ENCODE data around the gene DOCK1. TPM values are rescaled to one million over a fixed set of nuclear protein-coding genes. Genes with fewer than 3 reads are reported as not detected.

Gene DOCK1
- polyA plus RNA-seq, 1 of the 3 experiments (the other 2 are of a cell fraction): 15.5 TPM

DNA sequence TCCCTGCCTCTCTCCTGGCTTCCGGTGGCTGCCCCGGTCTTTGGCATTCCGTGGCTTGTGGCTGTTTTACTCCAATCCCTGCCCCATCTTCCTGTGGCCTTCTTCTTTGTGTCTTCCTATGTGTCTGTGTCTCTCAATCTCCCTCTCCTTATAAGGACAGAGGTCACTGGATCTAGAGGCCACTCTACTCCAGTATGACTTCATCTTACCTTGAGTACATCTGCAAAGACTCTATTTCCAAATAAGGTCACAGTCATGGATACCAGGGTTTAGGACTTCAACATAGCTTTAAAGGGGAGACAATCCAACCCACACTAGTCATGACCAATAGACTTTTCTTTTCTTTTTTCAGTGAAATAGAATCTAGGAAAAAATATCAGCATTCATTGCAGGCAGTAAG lies 444.5 kb downstream of the DOCK1 start:
- H3K36me3 ChIP-seq (replicated peaks in 1 of 2; ENCODE audit: control insufficient read depth in 1 of 2, insufficient read depth in 2 of 2, low read length in 1 of 2): peaks cover 2 to 9% of the 10 kb centered on the region in 2 experiments
- H3K9me2 ChIP-seq: no peaks in the 10 kb centered on the region
- H3K9ac ChIP-seq: no peak overlapping the region
- no peaks in the 10 kb centered on the region for H3K4me1 ChIP-seq (ENCODE audit: control insufficient read depth in 1 of 2, insufficient read depth in 2 of 2, low read depth in 1 of 2, low read length in 1 of 2)
- 80% methylated on average over 1 of the region's 3 CpGs for WGBS (ENCODE audit: low lambda C conversion rate)
- H3K27ac ChIP-seq (ENCODE audit: low read depth in 2 of 2, low read length in 1 of 2): no peak overlapping the region
- H2AFZ ChIP-seq (ENCODE audit: low read depth): no peak overlapping the region
- TF ChIP-seq CHD2 (IDR thresholded peaks at IDR 0.05; ENCODE audit: low read length, partially characterized antibody) (no peak), RAD21 (IDR thresholded peaks at IDR 0.05; ENCODE audit: low read length) (no peak), TEAD4 (IDR thresholded peaks at IDR 0.05; ENCODE audit: borderline replicate concordance, insufficient read depth) (no peak), RFX5 (IDR thresholded peaks at IDR 0.05; ENCODE audit: low read length) (no peak), EZH2phosphoT487 (IDR thresholded peaks at IDR 0.05; ENCODE audit: borderline replicate concordance, low read depth) (no peak), TAF1 (IDR thresholded peaks at IDR 0.05; ENCODE audit: borderline replicate concordance, low read depth, low read length) (no peak), NFIC (IDR thresholded peaks at IDR 0.05; ENCODE audit: borderline replicate concordance) (no peak), GABPA (IDR thresholded peaks at IDR 0.05; ENCODE audit: low read depth) (no peak), JUND (IDR thresholded peaks at IDR 0.05) (no peak), RCOR1 (IDR thresholded peaks at IDR 0.05; ENCODE audit: low read length) (no peak), NRF1 (IDR thresholded peaks at IDR 0.05; ENCODE audit: low read depth, low read length) (no peak), RXRA (IDR thresholded peaks at IDR 0.05; ENCODE audit: borderline replicate concordance, low read depth) (no peak), YY1 (IDR thresholded peaks at IDR 0.05; ENCODE audit: low read depth) (no peak), FOXM1 (IDR thresholded peaks at IDR 0.05; ENCODE audit: low read depth) (no peak), ELF1 (IDR thresholded peaks at IDR 0.05) (no peak), SMC3 (IDR thresholded peaks at IDR 0.05; ENCODE audit: low read depth, low read length) (no peak)
- TF ChIP-seq, protein P1, sequence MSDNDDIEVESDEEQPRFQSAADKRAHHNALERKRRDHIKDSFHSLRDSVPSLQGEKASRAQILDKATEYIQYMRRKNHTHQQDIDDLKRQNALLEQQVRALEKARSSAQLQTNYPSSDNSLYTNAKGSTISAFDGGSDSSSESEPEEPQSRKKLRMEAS (IDR thresholded peaks at IDR 0.05; ENCODE audit: low read depth): no peak
- TF ChIP-seq, protein P2, sequence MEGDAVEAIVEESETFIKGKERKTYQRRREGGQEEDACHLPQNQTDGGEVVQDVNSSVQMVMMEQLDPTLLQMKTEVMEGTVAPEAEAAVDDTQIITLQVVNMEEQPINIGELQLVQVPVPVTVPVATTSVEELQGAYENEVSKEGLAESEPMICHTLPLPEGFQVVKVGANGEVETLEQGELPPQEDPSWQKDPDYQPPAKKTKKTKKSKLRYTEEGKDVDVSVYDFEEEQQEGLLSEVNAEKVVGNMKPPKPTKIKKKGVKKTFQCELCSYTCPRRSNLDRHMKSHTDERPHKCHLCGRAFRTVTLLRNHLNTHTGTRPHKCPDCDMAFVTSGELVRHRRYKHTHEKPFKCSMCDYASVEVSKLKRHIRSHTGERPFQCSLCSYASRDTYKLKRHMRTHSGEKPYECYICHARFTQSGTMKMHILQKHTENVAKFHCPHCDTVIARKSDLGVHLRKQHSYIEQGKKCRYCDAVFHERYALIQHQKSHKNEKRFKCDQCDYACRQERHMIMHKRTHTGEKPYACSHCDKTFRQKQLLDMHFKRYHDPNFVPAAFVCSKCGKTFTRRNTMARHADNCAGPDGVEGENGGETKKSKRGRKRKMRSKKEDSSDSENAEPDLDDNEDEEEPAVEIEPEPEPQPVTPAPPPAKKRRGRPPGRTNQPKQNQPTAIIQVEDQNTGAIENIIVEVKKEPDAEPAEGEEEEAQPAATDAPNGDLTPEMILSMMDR (IDR thresholded peaks at IDR 0.05): no peak
- TF ChIP-seq, protein P3, sequence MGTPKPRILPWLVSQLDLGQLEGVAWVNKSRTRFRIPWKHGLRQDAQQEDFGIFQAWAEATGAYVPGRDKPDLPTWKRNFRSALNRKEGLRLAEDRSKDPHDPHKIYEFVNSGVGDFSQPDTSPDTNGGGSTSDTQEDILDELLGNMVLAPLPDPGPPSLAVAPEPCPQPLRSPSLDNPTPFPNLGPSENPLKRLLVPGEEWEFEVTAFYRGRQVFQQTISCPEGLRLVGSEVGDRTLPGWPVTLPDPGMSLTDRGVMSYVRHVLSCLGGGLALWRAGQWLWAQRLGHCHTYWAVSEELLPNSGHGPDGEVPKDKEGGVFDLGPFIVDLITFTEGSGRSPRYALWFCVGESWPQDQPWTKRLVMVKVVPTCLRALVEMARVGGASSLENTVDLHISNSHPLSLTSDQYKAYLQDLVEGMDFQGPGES (IDR thresholded peaks at IDR 0.05; ENCODE audit: low read depth, low read length): no peak
- TF ChIP-seq, protein P4, sequence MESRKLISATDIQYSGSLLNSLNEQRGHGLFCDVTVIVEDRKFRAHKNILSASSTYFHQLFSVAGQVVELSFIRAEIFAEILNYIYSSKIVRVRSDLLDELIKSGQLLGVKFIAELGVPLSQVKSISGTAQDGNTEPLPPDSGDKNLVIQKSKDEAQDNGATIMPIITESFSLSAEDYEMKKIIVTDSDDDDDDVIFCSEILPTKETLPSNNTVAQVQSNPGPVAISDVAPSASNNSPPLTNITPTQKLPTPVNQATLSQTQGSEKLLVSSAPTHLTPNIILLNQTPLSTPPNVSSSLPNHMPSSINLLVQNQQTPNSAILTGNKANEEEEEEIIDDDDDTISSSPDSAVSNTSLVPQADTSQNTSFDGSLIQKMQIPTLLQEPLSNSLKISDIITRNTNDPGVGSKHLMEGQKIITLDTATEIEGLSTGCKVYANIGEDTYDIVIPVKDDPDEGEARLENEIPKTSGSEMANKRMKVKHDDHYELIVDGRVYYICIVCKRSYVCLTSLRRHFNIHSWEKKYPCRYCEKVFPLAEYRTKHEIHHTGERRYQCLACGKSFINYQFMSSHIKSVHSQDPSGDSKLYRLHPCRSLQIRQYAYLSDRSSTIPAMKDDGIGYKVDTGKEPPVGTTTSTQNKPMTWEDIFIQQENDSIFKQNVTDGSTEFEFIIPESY (IDR thresholded peaks at IDR 0.05; ENCODE audit: borderline replicate concordance, low read depth): no peak
- ChIA-PET CTCF (interaction anchor here (0.5 to 0.6 kb wide), 2 partner anchors 9 to 143 kb away, joined by 3 read pairs; no protein-coding TSS in a partner anchor), POLR2A (no interaction called here)
- H4K20me1 ChIP-seq (ENCODE audit: insufficient read depth): no peaks in the 10 kb centered on the region
- no peaks in the 10 kb centered on the region for H3K27me3 ChIP-seq (ENCODE audit: insufficient read depth)
- no peak overlapping the region for H3K4me2 ChIP-seq
- DNase-seq: no peak
- H3K9me3 ChIP-seq: no peaks in the 10 kb centered on the region
- H3K4me3 ChIP-seq (ENCODE audit: low read depth in 2 of 2, low read length in 1 of 2): no peak overlapping the region
- H3F3A ChIP-seq (replicated peaks; ENCODE audit: insufficient read depth): no peaks in the 10 kb centered on the region
- no peaks in the 10 kb centered on the region for H3K79me2 ChIP-seq (ENCODE audit: insufficient read depth)

Measured in SK-N-SH (cell line).